Stimulated activated CD8-positive, alpha-beta memory T cell treated with anti-CD3 and anti-CD28 coated beads, Interleukin-2, amount 100 ng/mL, for 1 hour (primary cell): ENCODE results near the gene CTU2.

Experiments used
- DNase-seq, 2 donors: peaks; one replicate each; pipeline ENCODE4 v3.0.0-alpha.2; 2020; ENCODE audit warnings: low read depth in 2 of 2

Gene CTU2

GRCh38 chr16:88681709-88682451 is 24.4 kb upstream of the CTU2 start:
- DNase-seq, result no peak

- no peak for DNase-seq
Measured at GRCh38 chr16:88684569-88685155, 21.6 kb upstream of the CTU2 start.

GRCh38 chr16:88685156-88686061 is 20.9 kb upstream of the CTU2 start:
- peak in 1 of 2 donors; percentile 51 for DNase-seq

- no peak for DNase-seq
Measured at GRCh38 chr16:88686062-88686438, 20.3 kb upstream of the CTU2 start.

GRCh38 chr16:88686439-88687253 is 19.7 kb upstream of the CTU2 start, which contains the start of gene SNAI3:
Gene SNAI3, minus strand, starts transcription at chr16:88686507. Its CDS starts 101 bp downstream, at chr16:88686406.
- DNase-seq, result peak; percentile 65 to 70

GRCh38 chr16:88687254-88687576 is 19.1 kb upstream of the CTU2 start:
- DNase-seq, result no peak

GRCh38 chr16:88687676-88688012 is 18.7 kb upstream of the CTU2 start:
- DNase-seq, result no peak

- no peak for DNase-seq
Measured at GRCh38 chr16:88688013-88688778, 18.1 kb upstream of the CTU2 start.

GRCh38 chr16:88690341-88691128 is 15.8 kb upstream of the CTU2 start:
- no peak for DNase-seq

- no peak for DNase-seq
Measured at GRCh38 chr16:88691129-88691813, 15.0 kb upstream of the CTU2 start.

- DNase-seq, result no peak
Measured at GRCh38 chr16:88691924-88692560, 14.3 kb upstream of the CTU2 start.

GRCh38 chr16:88692861-88693260 is 13.4 kb upstream of the CTU2 start:
- no peak for DNase-seq

- DNase-seq, result no peak
Measured at GRCh38 chr16:88693420-88694177, 12.7 kb upstream of the CTU2 start.

GRCh38 chr16:88694221-88695087 is 11.8 kb upstream of the CTU2 start:
- no peak for DNase-seq

GRCh38 chr16:88695218-88695617 is 11.1 kb upstream of the CTU2 start:
- DNase-seq, result no peak

GRCh38 chr16:88695753-88696152 is 10.6 kb upstream of the CTU2 start:
- DNase-seq, result no peak

GRCh38 chr16:88696441-88696840 is 9.9 kb upstream of the CTU2 start:
- no peak for DNase-seq
